ENCODE measurements around the gene RTF2.

DNA sequence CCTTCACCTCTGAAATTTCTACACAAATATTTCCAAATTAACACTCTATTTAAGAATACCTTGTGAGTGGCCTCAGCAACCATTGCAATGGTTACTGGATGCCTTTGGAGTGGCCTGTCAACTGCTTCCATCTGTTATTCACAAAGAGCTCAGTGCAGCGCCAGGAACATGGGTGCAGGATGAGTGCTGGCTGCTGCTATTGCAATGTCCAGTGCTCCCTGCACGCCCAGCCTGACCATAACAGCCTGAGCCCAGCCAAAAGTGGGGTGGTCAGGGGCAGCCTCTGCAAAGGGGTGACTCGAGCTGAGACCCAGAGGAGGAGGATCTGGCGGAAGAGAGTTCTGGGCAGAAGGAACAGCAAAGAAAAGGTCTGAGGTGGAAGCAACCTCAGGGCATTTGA lies 38.0 kb upstream of the RTF2 start:
- TF ChIP-seq, protein P1, sequence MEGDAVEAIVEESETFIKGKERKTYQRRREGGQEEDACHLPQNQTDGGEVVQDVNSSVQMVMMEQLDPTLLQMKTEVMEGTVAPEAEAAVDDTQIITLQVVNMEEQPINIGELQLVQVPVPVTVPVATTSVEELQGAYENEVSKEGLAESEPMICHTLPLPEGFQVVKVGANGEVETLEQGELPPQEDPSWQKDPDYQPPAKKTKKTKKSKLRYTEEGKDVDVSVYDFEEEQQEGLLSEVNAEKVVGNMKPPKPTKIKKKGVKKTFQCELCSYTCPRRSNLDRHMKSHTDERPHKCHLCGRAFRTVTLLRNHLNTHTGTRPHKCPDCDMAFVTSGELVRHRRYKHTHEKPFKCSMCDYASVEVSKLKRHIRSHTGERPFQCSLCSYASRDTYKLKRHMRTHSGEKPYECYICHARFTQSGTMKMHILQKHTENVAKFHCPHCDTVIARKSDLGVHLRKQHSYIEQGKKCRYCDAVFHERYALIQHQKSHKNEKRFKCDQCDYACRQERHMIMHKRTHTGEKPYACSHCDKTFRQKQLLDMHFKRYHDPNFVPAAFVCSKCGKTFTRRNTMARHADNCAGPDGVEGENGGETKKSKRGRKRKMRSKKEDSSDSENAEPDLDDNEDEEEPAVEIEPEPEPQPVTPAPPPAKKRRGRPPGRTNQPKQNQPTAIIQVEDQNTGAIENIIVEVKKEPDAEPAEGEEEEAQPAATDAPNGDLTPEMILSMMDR (conservative IDR thresholded peaks at IDR 0.05): no peak
- no peak for TF ChIP-seq ZFX (IDR thresholded peaks at IDR 0.05)

All from C4-2B (cell line).